ENCODE data around the gene ARHGEF18.

ARHGEF18 gene

DNA sequence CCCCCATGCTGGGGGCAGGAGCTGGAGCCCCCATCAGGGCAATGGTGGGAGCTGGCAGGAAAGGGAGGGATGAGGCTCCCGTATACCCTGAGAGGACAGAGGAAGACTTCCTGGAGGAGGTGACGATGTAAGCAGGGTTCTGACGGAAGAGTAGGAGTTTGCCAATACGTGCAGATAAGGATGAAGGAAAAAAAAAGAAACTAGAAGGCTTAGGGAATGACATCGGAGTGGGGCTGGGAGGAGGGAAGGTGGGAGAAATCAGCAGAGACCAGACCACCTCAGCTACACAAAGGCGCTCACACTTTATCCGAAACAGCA is 32.3 kb downstream of the ARHGEF18 start:
- H3K79me2 ChIP-seq (ENCODE audit: control insufficient read depth, insufficient read depth, low read length) = no peaks in the 10 kb centered on the region
- no peaks in the 10 kb centered on the region for H3K79me1 ChIP-seq (ENCODE audit: low read length)
- no peak overlapping the region for H3K4me3 ChIP-seq (ENCODE audit: low read length)
- no peaks in the 10 kb centered on the region for H3K4me1 ChIP-seq (ENCODE audit: control insufficient read depth, low read depth, low read length)
- no peak overlapping the region for H2BK5ac ChIP-seq (ENCODE audit: low read length)
- no peak overlapping the region for H3K9ac ChIP-seq (ENCODE audit: low read length)
- H3K27me3 ChIP-seq (ENCODE audit: insufficient read depth, low read length, poor library complexity) = no peaks in the 10 kb centered on the region
- H2BK15ac ChIP-seq (replicated peaks; ENCODE audit: low read depth) = no peak overlapping the region
- no peak overlapping the region for H4K5ac ChIP-seq (ENCODE audit: low read length)
- DNase-seq = no peak
- no peak overlapping the region for H3K23ac ChIP-seq (ENCODE audit: low read length)
- no peak overlapping the region for H3K56ac ChIP-seq (ENCODE audit: low read length)
- H2AK5ac ChIP-seq (ENCODE audit: low read length) = no peak overlapping the region
- H4K8ac ChIP-seq (ENCODE audit: low read depth, low read length) = no peak overlapping the region
- no peak overlapping the region for H3K27ac ChIP-seq (ENCODE audit: low read depth, low read length)
- no peak overlapping the region for H3K4ac ChIP-seq (ENCODE audit: low read depth, low read length)
- no peak overlapping the region for H3K18ac ChIP-seq (ENCODE audit: low read length)
- H3K4me2 ChIP-seq (ENCODE audit: low read length) = no peak overlapping the region
- no peaks in the 10 kb centered on the region for H3K36me3 ChIP-seq (ENCODE audit: control insufficient read depth, insufficient read depth, low read length)
- WGBS (ENCODE audit: extremely low coverage, insufficient coverage, low lambda C conversion rate) = no CpG with 5 or more reads among the region's 7 CpGs
- H2BK120ac ChIP-seq (ENCODE audit: low read depth, low read length) = no peak overlapping the region

GRCh38 chr19:7382694-7383093 is 34.0 kb downstream of the ARHGEF18 start:
- no peak overlapping the region for H3K23ac ChIP-seq (ENCODE audit: low read length)
- H3K4me1 ChIP-seq (ENCODE audit: control insufficient read depth, low read depth, low read length) = no peaks in the 10 kb centered on the region
- no peak overlapping the region for H3K4me3 ChIP-seq (ENCODE audit: low read length)
- no peaks in the 10 kb centered on the region for H3K27me3 ChIP-seq (ENCODE audit: insufficient read depth, low read length, poor library complexity)
- H4K8ac ChIP-seq (ENCODE audit: low read depth, low read length) = no peak overlapping the region
- H2AK5ac ChIP-seq (ENCODE audit: low read length) = no peak overlapping the region
- WGBS (ENCODE audit: extremely low coverage, insufficient coverage, low lambda C conversion rate) = no CpG with 5 or more reads among the region's 9 CpGs
- H2BK15ac ChIP-seq (replicated peaks; ENCODE audit: low read depth) = no peak overlapping the region
- H4K5ac ChIP-seq (ENCODE audit: low read length) = no peak overlapping the region
- no peak overlapping the region for H2BK5ac ChIP-seq (ENCODE audit: low read length)
- no peak overlapping the region for H3K56ac ChIP-seq (ENCODE audit: low read length)
- H3K79me1 ChIP-seq (ENCODE audit: low read length) = no peaks in the 10 kb centered on the region
- H3K18ac ChIP-seq (ENCODE audit: low read length) = no peak overlapping the region
- no peak overlapping the region for H2BK120ac ChIP-seq (ENCODE audit: low read depth, low read length)
- H3K4me2 ChIP-seq (ENCODE audit: low read length) = no peak overlapping the region
- no peak overlapping the region for H3K4ac ChIP-seq (ENCODE audit: low read depth, low read length)
- H3K27ac ChIP-seq (ENCODE audit: low read depth, low read length) = no peak overlapping the region
- no peaks in the 10 kb centered on the region for H3K36me3 ChIP-seq (ENCODE audit: control insufficient read depth, insufficient read depth, low read length)
- H3K79me2 ChIP-seq (ENCODE audit: control insufficient read depth, insufficient read depth, low read length) = no peaks in the 10 kb centered on the region
- no peak for DNase-seq
- no peak overlapping the region for H3K9ac ChIP-seq (ENCODE audit: low read length)

DNA sequence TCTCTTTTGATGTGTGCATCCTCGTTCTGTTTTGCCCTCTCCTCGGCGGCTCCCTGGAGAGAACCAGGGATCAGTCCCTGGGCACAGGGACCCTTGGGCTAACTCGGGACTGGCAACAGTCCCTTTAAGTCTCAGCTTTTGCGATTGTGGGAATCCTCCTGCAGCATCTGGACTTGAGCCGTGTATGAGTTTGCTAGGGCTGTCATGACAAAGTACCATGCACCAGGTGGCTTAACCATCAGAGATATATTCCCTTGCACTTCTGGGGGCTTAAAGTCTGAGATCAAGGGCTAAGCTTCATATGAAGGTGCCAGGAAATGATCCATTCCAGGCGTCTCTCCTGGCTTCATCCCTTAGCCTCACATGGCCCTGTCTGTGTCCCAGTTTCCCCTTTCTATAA is 34.5 kb downstream of the ARHGEF18 start:
- Histone ChIP-seq H2BK15ac (replicated peaks; ENCODE audit: low read depth) (no peak overlapping the region), H3K9ac (ENCODE audit: low read length) (no peak overlapping the region), H3K27ac (ENCODE audit: low read depth, low read length) (no peak overlapping the region), H3K79me2 (ENCODE audit: control insufficient read depth, insufficient read depth, low read length) (no peaks in the 10 kb centered on the region), H2BK5ac (ENCODE audit: low read length) (no peak overlapping the region), H2BK120ac (ENCODE audit: low read depth, low read length) (no peak overlapping the region), H3K18ac (ENCODE audit: low read length) (no peak overlapping the region), H3K4me1 (ENCODE audit: control insufficient read depth, low read depth, low read length) (no peaks in the 10 kb centered on the region), H4K8ac (ENCODE audit: low read depth, low read length) (no peak overlapping the region), H4K5ac (ENCODE audit: low read length) (no peak overlapping the region), H3K4ac (ENCODE audit: low read depth, low read length) (no peak overlapping the region), H3K36me3 (ENCODE audit: control insufficient read depth, insufficient read depth, low read length) (no peaks in the 10 kb centered on the region), H3K4me2 (ENCODE audit: low read length) (no peak overlapping the region), H3K4me3 (ENCODE audit: low read length) (no peak overlapping the region), H3K27me3 (ENCODE audit: insufficient read depth, low read length, poor library complexity) (no peaks in the 10 kb centered on the region), H3K79me1 (ENCODE audit: low read length) (no peaks in the 10 kb centered on the region), H2AK5ac (ENCODE audit: low read length) (no peak overlapping the region), H3K23ac (ENCODE audit: low read length) (no peak overlapping the region), H3K56ac (ENCODE audit: low read length) (no peak overlapping the region)
- no CpG with 5 or more reads among the region's 7 CpGs for WGBS (ENCODE audit: extremely low coverage, insufficient coverage, low lambda C conversion rate)
- no peak for DNase-seq

DNA sequence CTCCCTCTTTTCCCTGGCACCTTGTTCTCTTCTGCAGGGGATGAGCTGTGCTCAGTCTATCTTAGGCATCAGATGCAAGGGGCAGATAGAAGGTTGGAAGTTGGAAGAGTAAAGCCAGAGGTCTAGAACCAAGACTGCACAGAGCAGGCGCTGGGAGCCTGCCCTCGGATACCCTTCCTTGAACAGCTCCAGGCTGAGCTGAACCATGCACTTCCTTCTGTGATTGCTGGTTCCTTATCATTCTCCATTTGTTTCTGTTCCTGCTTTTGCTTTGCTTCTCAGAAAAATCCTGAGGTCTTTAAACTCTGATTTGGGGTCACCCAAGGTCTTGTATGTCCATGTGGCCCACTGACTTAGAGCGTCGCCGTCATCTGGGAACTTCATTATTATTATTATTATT is 36.3 kb downstream of the ARHGEF18 start:
- Histone ChIP-seq H4K8ac (ENCODE audit: low read depth, low read length) (no peak overlapping the region), H2BK120ac (ENCODE audit: low read depth, low read length) (no peak overlapping the region), H4K5ac (ENCODE audit: low read length) (no peak overlapping the region), H3K18ac (ENCODE audit: low read length) (no peak overlapping the region), H3K79me2 (ENCODE audit: control insufficient read depth, insufficient read depth, low read length) (no peaks in the 10 kb centered on the region), H3K4me3 (ENCODE audit: low read length) (no peak overlapping the region), H2BK5ac (ENCODE audit: low read length) (no peak overlapping the region), H3K4me2 (ENCODE audit: low read length) (no peak overlapping the region), H3K27ac (ENCODE audit: low read depth, low read length) (no peak overlapping the region), H3K56ac (ENCODE audit: low read length) (no peak overlapping the region), H3K36me3 (ENCODE audit: control insufficient read depth, insufficient read depth, low read length) (no peaks in the 10 kb centered on the region), H3K4me1 (ENCODE audit: control insufficient read depth, low read depth, low read length) (no peaks in the 10 kb centered on the region), H3K23ac (ENCODE audit: low read length) (no peak overlapping the region), H3K4ac (ENCODE audit: low read depth, low read length) (no peak overlapping the region), H2BK15ac (replicated peaks; ENCODE audit: low read depth) (no peak overlapping the region), H2AK5ac (ENCODE audit: low read length) (no peak overlapping the region), H3K9ac (ENCODE audit: low read length) (no peak overlapping the region), H3K79me1 (ENCODE audit: low read length) (no peaks in the 10 kb centered on the region), H3K27me3 (ENCODE audit: insufficient read depth, low read length, poor library complexity) (no peaks in the 10 kb centered on the region)
- no peak for DNase-seq
- no CpG with 5 or more reads among the region's 5 CpGs for WGBS (ENCODE audit: extremely low coverage, insufficient coverage, low lambda C conversion rate)

- no peak overlapping the region for H3K4me3 ChIP-seq (ENCODE audit: low read length)
- no peak overlapping the region for H3K9ac ChIP-seq (ENCODE audit: low read length)
- H3K23ac ChIP-seq (ENCODE audit: low read length) = no peak overlapping the region
- H3K4me1 ChIP-seq (ENCODE audit: control insufficient read depth, low read depth, low read length) = no peaks in the 10 kb centered on the region
- no peak overlapping the region for H2BK5ac ChIP-seq (ENCODE audit: low read length)
- no peak overlapping the region for H3K56ac ChIP-seq (ENCODE audit: low read length)
- no CpG with 5 or more reads among the region's 9 CpGs for WGBS (ENCODE audit: extremely low coverage, insufficient coverage, low lambda C conversion rate)
- no peaks in the 10 kb centered on the region for H3K36me3 ChIP-seq (ENCODE audit: control insufficient read depth, insufficient read depth, low read length)
- H3K18ac ChIP-seq (ENCODE audit: low read length) = no peak overlapping the region
- no peak overlapping the region for H4K5ac ChIP-seq (ENCODE audit: low read length)
- H4K8ac ChIP-seq (ENCODE audit: low read depth, low read length) = no peak overlapping the region
- H3K4me2 ChIP-seq (ENCODE audit: low read length) = no peak overlapping the region
- no peaks in the 10 kb centered on the region for H3K79me2 ChIP-seq (ENCODE audit: control insufficient read depth, insufficient read depth, low read length)
- no peak overlapping the region for H2BK15ac ChIP-seq (replicated peaks; ENCODE audit: low read depth)
- H3K27me3 ChIP-seq (ENCODE audit: insufficient read depth, low read length, poor library complexity) = no peaks in the 10 kb centered on the region
- H2BK120ac ChIP-seq (ENCODE audit: low read depth, low read length) = no peak overlapping the region
- H3K4ac ChIP-seq (ENCODE audit: low read depth, low read length) = no peak overlapping the region
- H2AK5ac ChIP-seq (ENCODE audit: low read length) = no peak overlapping the region
- peak; percentile 59 for DNase-seq
- no peaks in the 10 kb centered on the region for H3K79me1 ChIP-seq (ENCODE audit: low read length)
- no peak overlapping the region for H3K27ac ChIP-seq (ENCODE audit: low read depth, low read length)
Observed at GRCh38 chr19:7386308-7386707, 37.6 kb downstream of the ARHGEF18 start.

DNA sequence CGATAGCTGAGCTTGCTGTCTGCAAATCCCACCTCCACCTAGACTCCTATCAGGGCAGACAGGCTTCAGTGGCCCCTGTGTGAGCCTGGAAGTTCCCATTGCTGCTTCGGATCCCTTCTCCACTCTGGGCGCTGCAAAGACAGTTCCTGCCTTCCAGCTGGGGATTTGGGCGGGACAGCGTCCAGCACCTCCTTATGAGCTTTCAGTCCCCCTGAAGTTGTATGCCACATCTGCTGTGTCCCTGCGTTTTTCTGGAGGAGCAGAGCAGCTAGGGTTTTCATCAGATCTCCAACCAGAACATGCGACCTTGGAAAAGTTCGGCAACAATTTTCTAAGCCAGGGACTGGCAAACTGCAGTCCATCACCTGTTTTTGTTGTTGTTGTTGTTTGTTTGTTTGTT is 38.0 kb downstream of the ARHGEF18 start:
- Histone ChIP-seq H3K79me2 (ENCODE audit: control insufficient read depth, insufficient read depth, low read length) (no peaks in the 10 kb centered on the region), H3K4me3 (ENCODE audit: low read length) (no peak overlapping the region), H3K27me3 (ENCODE audit: insufficient read depth, low read length, poor library complexity) (no peaks in the 10 kb centered on the region), H3K4me1 (ENCODE audit: control insufficient read depth, low read depth, low read length) (no peaks in the 10 kb centered on the region), H2BK120ac (ENCODE audit: low read depth, low read length) (no peak overlapping the region), H2BK15ac (replicated peaks; ENCODE audit: low read depth) (no peak overlapping the region), H4K5ac (ENCODE audit: low read length) (no peak overlapping the region), H3K4me2 (ENCODE audit: low read length) (no peak overlapping the region), H3K79me1 (ENCODE audit: low read length) (no peaks in the 10 kb centered on the region), H3K23ac (ENCODE audit: low read length) (no peak overlapping the region), H3K4ac (ENCODE audit: low read depth, low read length) (no peak overlapping the region), H3K36me3 (ENCODE audit: control insufficient read depth, insufficient read depth, low read length) (no peaks in the 10 kb centered on the region), H3K9ac (ENCODE audit: low read length) (no peak overlapping the region), H4K8ac (ENCODE audit: low read depth, low read length) (no peak overlapping the region), H3K18ac (ENCODE audit: low read length) (no peak overlapping the region), H2BK5ac (ENCODE audit: low read length) (no peak overlapping the region), H3K27ac (ENCODE audit: low read depth, low read length) (no peak overlapping the region), H2AK5ac (ENCODE audit: low read length) (no peak overlapping the region), H3K56ac (ENCODE audit: low read length) (no peak overlapping the region)
- DNase-seq = no peak
- WGBS (ENCODE audit: extremely low coverage, insufficient coverage, low lambda C conversion rate) = no CpG with 5 or more reads among the region's 8 CpGs
